RWPE1 (cell line): Measurements from ENCODE around the gene PRMT5.
A peak's percentile ranks its signal among the peaks of the same experiment; 100 is the strongest.
"Not testable (repeated sequence)": the region's sequence is repeated elsewhere in the genome, so short reads cannot be mapped to it uniquely, and the experiment has no call there.

Source experiments
- CTCF ChIA-PET: fragments of 350-600 bp; sonication (Branson Sonifier 250); formaldehyde crosslinking; extraction: SDS; loops from one replicate; lab custom pipeline; 2021; lab: Yijun Ruan, JAX
- POLR2A ChIA-PET: fragments of 400-600 bp; formaldehyde crosslinking; extraction: SDS; loops from one replicate; lab custom pipeline; 2020; ENCODE audit warnings: antibody characterized with exemption; ENCODE audit not compliant: low non-redundant PET; lab: Yijun Ruan, JAX
- DNase-seq: peaks from one replicate; pipeline ENCODE4 v3.0.0; 2012; ENCODE audit warnings: low spot score
- H3K27ac ChIP-seq: fragments of 450-650 bp; 2 replicates; pipeline ENCODE4 v1.5.1; 2017
- TF ChIP-seq, protein P1 (sequence below): fragments of 450-650 bp; conservative IDR thresholded peaks from 2 replicates; pipeline ENCODE4 v1.5.1; 2017; ENCODE audit warnings: low read depth, mild to moderate bottlenecking

The PRMT5 gene

GRCh38 chr14:22974530-22975313, 45.5 kb upstream of the PRMT5 start:
- CTCF ChIA-PET = no interaction called here
- POLR2A ChIA-PET = no interaction called here
- H3K27ac ChIP-seq = peak overlapping the region; percentile 99
- DNase-seq = no peak
- TF ChIP-seq, protein P1, sequence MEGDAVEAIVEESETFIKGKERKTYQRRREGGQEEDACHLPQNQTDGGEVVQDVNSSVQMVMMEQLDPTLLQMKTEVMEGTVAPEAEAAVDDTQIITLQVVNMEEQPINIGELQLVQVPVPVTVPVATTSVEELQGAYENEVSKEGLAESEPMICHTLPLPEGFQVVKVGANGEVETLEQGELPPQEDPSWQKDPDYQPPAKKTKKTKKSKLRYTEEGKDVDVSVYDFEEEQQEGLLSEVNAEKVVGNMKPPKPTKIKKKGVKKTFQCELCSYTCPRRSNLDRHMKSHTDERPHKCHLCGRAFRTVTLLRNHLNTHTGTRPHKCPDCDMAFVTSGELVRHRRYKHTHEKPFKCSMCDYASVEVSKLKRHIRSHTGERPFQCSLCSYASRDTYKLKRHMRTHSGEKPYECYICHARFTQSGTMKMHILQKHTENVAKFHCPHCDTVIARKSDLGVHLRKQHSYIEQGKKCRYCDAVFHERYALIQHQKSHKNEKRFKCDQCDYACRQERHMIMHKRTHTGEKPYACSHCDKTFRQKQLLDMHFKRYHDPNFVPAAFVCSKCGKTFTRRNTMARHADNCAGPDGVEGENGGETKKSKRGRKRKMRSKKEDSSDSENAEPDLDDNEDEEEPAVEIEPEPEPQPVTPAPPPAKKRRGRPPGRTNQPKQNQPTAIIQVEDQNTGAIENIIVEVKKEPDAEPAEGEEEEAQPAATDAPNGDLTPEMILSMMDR = no peak

GRCh38 chr14:22973217-22974032, 44.2 kb upstream of the PRMT5 start:
- TF ChIP-seq, protein P1 = peak; percentile 75
- DNase-seq = no peak
- ChIA-PET CTCF (interaction anchor here (0.6 to 2.4 kb wide), 9 partner anchors 9 to 136 kb away, joined by 3 to 22 read pairs (median 4); partner anchors contain the start of gene AJUBA), POLR2A (interaction anchor here (0.9 to 1.0 kb wide), 2 partner anchors 10 to 11 kb away, joined by 3 read pairs; no protein-coding TSS in a partner anchor)
- H3K27ac ChIP-seq = peak overlapping the region; percentile 99

DNA sequence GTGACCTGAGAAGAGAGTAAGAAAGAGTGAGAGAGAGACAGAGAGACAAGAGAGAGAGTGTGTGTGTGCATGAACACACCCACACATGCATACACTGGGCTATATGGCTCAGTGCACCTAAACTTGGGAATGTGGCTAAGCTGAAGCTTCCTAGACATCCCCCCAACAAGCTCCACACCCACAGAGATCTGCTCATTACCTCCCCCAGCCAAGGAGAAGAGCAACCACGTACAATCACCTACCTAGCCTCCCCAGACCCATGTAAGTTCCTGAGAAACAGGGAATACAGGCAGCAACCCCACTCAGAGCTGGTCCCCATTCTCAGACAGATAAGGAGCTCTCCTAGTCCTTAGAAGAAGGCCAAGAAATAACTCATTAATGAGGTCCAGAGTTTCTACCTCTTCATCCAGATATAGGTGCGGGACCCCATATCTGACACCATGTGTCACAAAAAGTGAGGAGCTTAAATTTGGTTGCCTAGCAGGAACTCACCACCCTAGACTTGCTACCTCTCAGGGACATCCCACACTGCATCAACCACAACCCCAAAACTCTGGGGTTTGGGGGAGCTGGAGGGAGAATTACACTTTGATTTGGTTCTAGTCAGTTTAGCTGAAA, 43.2 kb upstream of the PRMT5 start:
- TF ChIP-seq, protein P1 = no peak
- H3K27ac ChIP-seq = peak overlapping the region; percentile 99
- POLR2A ChIA-PET = interaction anchor here (0.9 to 1.0 kb wide), 2 partner anchors 11 to 12 kb away, joined by 3 read pairs; no protein-coding TSS in a partner anchor
- no peak for DNase-seq
- CTCF ChIA-PET = interaction anchor here (0.5 to 2.4 kb wide), 7 partner anchors 10 to 415 kb away, joined by 3 to 22 read pairs (median 4); partner anchors contain the start of gene AJUBA

- peak overlapping the region; percentile 70 for H3K27ac ChIP-seq
- ChIA-PET CTCF (interaction anchor here (1.1 kb wide), 1 partner anchor 88 kb away, joined by 4 read pairs; no protein-coding TSS in a partner anchor), POLR2A (no interaction called here)
- TF ChIP-seq, protein P1 = no peak
- no peak for DNase-seq
Observed at GRCh38 chr14:22971152-22971551, 42.0 kb upstream of the PRMT5 start.

GRCh38 chr14:22966783-22967269, 37.6 kb upstream of the PRMT5 start:
- H3K27ac ChIP-seq = peak overlapping the region; percentile 70
- TF ChIP-seq, protein P1 = no peak
- POLR2A ChIA-PET = interaction anchor here (0.9 kb wide), 1 partner anchor 29 kb away, joined by 3 read pairs; no protein-coding TSS in a partner anchor
- no peak for DNase-seq
- CTCF ChIA-PET = no interaction called here

DNA sequence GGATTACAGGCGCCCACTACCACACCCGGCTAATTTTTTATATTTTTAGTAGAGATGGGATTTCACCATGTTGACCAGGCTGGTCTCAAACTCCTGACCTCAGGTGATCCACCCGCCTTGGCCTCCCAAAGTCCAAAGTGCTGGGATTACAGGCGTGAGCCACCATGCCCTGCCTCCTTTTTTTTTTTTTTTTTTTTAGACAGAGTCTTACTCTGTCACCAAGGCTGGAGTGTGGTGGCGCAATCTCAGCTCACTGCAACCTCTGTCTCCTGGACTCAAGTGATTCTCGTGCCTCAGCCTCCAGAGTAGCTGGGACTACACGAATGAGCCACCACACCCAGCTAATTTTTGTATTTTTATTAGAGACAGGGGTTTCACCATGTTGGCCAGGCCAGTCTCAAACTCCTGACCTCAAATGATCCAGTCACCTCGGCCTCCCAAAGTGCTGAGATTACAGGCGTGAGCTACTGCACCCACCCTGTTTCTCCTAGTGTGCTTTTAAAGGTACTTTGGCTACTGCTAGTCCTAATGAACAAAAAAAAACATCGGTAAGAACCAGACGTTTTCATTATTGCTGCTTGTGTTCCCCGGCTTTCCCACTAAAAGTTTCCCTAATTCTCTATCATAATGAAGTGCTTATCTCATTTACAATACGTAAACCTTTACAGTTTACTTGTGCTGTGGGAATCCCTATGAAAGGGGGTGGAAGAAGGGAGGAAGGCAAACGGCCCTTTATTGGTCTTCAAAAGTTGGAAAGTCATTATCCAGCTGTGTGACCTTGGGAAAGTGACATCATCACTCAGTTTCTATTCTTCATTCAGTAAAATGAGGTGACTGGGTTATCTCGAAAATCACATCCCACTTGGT, 37.0 kb upstream of the PRMT5 start:
- POLR2A ChIA-PET = interaction anchor here (0.9 kb wide), 1 partner anchor 28 kb away, joined by 3 read pairs; no protein-coding TSS in a partner anchor
- CTCF ChIA-PET, DNase-seq: not testable (repeated sequence)
- H3K27ac ChIP-seq = peak overlapping the region; percentile 39
